SK-N-MC (cell line): ENCODE data around the gene B4GALT1.
A peak's percentile ranks its signal among the peaks of the same experiment; 100 is the strongest.
"Not testable (repeated sequence)": the region's sequence is repeated elsewhere in the genome, so short reads cannot be mapped to it uniquely, and the experiment has no call there.

Source experiments
- DNase-seq: peaks from one replicate; pipeline ENCODE4 v3.0.0-alpha.2; 2011; ENCODE audit warnings: low read depth, low spot score
- H3K27ac ChIP-seq: fragments of 200-600 bp; sonication (generic); 2 replicates; pipeline ENCODE4 v1.5.1; 2016; ENCODE audit warnings: mixed run types
- H3K36me3 ChIP-seq: fragments of 200-600 bp; sonication (generic); 2 replicates; pipeline ENCODE4 v1.6.1; 2017; ENCODE audit warnings: antibody characterized with exemption, low read length, mixed read lengths; ENCODE audit not compliant: insufficient read depth
- H3K4me3 ChIP-seq: fragments of 200-600 bp; sonication (generic); 2 replicates; pipeline ENCODE4 v1.5.1; 2016
- H3K9ac ChIP-seq: fragments of 200-600 bp; sonication (generic); 2 replicates; pipeline ENCODE4 v1.8.0; 2017; ENCODE audit warnings: mixed run types, mixed read lengths; ENCODE audit not compliant: insufficient read length
- H3K9me3 ChIP-seq: fragments of 200-600 bp; sonication (generic); 2 replicates; pipeline ENCODE4 v1.6.1; 2017; ENCODE audit warnings: low read depth, mild to moderate bottlenecking, antibody characterized with exemption, low read length, moderate library complexity, mixed read lengths
- EZH2 ChIP-seq: fragments of 200-600 bp; sonication (generic); IDR thresholded peaks from one replicate; pipeline ENCODE4 v1.6.1; 2017; ENCODE audit warnings: antibody characterized with exemption
- FOXP2 ChIP-seq: optimal IDR thresholded peaks from 2 replicates; pipeline ENCODE3; 2011; ENCODE audit warnings: mild to moderate bottlenecking, moderate library complexity; ENCODE audit not compliant: insufficient read depth; ENCODE audit errors: extremely low read length, control extremely low read depth
- POLR2AphosphoS5 ChIP-seq: IDR thresholded peaks from 2 replicates; pipeline ENCODE4 v1.6.1; 2012; ENCODE audit warnings: mild to moderate bottlenecking, low read depth, low read length, borderline replicate concordance

Gene B4GALT1

DNA sequence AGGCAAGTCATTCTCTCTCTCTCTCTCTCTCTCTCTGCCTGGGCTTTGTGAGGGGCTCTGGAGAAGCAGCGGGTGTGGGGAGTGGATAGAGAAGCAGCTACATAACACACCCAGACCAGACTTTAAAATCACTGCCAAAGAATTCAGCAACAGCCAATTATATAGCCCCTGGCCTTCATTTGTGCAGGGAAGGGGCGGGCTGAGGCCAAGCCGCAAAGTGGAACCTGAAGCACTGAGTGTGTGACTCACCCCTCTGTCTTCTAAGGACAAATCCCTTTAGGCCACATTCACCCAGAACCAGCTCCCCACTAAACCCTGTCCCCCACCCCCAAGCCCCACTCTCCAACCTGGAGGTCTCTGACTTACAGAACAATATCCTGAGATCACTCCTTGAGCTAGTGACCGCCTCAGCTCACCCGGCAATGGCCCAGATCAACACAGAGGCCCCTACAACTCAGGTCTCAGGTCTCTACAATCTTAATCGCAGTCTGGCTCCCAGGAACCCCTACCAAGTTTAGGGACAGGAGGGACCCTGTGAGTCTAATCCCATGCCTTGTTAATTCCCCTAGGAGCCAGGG, 6.0 kb downstream of the B4GALT1 start:
- Histone ChIP-seq H3K4me3 (peak overlapping the region; percentile 70), H3K9ac (peak overlapping the region; percentile 46), H3K9me3 (no peaks in the 10 kb centered on the region), H3K27ac (peak overlapping the region; percentile 92), H3K36me3 (no peaks in the 10 kb centered on the region)
- no peak for DNase-seq
- TF ChIP-seq FOXP2, result no peak
- TF ChIP-seq POLR2AphosphoS5, result no peak
- no peak for TF ChIP-seq EZH2

DNA sequence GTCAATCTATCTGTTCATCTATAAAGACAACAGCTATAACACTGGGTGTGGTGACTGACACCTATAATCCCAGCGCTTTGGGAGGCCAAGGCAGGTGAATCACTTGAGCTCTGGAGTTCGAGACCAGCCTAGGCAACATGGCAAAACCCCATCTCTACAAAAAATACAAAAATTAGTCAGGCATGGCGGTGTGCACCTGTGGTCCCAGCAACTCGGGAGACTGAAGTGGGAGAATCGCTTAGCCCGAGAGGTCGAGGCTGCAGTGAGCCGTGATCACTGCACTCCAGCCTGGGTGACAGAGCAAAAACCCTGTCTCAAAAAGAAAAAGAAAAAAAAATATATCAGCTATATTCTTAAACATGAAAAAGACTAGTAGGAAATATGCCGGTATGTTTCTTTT, 6.7 kb downstream of the B4GALT1 start:
- peak overlapping the region; percentile 92 for H3K27ac ChIP-seq
- peak overlapping the region; percentile 56 for H3K4me3 ChIP-seq

DNA sequence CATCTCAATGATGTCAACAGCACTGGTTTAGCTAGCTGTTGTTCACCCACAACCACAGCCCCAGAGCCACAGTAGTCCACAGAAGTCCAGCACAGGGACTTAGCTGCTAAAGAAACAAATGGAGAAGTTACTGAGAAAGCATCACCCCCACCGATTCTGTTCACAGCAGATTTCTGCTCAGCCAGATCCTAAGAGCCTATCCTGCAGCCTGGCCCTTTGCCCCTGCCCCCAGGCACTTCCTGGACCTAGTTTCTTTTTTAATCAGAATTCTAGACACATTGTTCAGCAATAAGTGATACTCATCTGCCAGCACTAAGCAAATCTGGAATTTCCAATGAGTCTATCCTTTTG, 7.4 kb downstream of the B4GALT1 start:
- Histone ChIP-seq H3K36me3 (no peaks in the 10 kb centered on the region), H3K9me3 (no peaks in the 10 kb centered on the region), H3K9ac (peak overlapping the region; percentile 8), H3K4me3 (peak overlapping the region; percentile 56), H3K27ac (peak overlapping the region; percentile 92)
- no peak for TF ChIP-seq EZH2
- TF ChIP-seq FOXP2, result no peak
- no peak for TF ChIP-seq POLR2AphosphoS5
- DNase-seq, result no peak

More for the DNA sequence above, 6.7 kb downstream of the B4GALT1 start:
- H3K9me3 ChIP-seq, H3K36me3 ChIP-seq, DNase-seq: not testable (repeated sequence)
- peak overlapping the region; percentile 46 for H3K9ac ChIP-seq

DNA sequence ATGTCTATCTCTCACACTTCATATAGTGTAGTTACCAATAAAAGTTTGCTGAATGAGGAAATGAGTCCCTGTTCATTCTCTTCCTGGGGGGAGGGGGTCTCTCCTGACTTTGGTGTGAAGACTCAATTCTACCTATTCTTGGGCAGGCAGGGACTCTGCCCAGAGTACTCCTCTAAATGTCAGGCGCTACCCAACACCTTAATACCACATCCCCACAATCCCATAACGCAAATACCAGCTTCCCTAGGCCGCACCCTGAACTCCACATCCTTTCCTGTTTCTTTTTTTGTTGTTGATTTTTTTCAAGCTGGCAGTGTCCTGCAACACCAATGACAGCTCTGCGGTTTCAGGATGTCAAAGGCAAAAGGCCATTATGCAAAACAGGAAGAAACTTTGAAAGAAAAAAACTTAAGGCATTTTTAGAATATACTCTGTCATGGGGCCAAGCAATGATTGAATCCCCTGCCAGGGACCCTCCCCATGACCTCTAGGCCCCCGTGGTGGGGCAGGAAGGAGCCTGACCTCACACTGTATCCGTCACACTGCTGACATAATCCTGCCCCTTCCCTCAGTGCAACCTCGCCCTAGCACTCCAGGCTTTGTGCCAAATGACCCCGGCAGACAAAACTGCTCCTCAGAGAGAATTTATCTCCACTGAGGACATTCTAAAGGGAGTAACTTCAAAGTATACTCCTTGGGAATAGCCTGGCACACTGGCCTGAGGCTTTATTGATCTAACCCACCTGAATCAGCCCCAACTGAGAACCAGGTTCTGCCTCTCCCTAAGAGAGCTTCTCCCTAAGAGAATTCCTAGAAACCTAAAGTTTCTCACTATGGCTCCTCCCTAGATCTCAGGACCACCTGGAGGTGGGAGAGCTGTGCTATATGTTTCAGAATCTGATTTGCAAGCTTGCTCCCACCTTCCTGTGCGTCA, 8.0 kb downstream of the B4GALT1 start:
- peak overlapping the region; percentile 92 for H3K27ac ChIP-seq
- H3K4me3 ChIP-seq, result peak overlapping the region; percentile 56
- H3K36me3 ChIP-seq, result no peaks in the 10 kb centered on the region
- no peak for DNase-seq
- peak overlapping the region; percentile 8 for H3K9ac ChIP-seq
- no peaks in the 10 kb centered on the region for H3K9me3 ChIP-seq
- TF ChIP-seq EZH2 (no peak), FOXP2 (no peak), POLR2AphosphoS5 (no peak)

DNA sequence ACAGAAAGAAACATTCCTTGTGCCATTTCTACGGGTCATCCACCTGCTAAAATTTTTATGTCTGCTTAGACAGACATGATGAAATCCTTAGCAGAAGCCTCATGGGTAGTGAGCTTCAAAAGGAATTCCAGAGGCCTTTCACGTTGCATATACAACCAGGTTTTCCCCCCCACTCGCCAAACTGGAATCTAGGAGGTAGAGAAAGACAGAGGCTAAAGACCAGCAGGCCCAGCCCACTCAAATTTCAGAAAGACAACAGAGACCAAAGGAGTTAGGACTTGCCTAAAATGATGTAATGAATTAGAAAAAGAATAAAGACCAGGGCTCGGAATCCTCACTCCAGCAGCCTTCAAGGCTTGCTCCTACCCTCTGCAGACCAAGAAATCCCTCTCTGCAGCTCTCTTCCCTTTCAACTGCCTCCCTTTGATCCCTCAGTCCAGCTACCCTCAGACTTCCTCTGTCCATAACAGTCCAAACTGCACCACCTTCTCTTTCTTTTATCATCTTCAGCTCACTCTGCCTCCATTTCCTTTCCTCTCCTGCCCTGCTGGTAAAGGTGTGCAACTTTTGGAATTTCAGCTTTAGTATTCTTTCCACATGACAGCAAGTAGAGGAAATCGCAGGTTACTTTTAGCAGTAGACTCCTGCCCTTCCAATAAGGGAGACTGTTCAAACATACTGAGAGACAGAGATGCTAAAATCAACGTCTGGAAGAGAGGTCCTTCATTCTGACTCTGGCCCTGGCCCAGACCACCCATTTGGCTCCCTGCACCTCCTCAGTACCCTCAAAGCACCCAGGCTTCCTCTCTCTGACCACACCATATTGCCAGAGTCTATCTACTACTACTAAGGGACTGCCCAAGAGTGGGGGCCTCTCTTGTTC, 8.9 kb downstream of the B4GALT1 start:
- DNase-seq, result no peak
- TF ChIP-seq EZH2 (no peak), POLR2AphosphoS5 (no peak), FOXP2 (no peak)
- Histone ChIP-seq H3K36me3 (no peaks in the 10 kb centered on the region), H3K9ac (no peak overlapping the region), H3K4me3 (no peak overlapping the region), H3K27ac (peak overlapping the region; percentile 51), H3K9me3 (no peaks in the 10 kb centered on the region)

DNA sequence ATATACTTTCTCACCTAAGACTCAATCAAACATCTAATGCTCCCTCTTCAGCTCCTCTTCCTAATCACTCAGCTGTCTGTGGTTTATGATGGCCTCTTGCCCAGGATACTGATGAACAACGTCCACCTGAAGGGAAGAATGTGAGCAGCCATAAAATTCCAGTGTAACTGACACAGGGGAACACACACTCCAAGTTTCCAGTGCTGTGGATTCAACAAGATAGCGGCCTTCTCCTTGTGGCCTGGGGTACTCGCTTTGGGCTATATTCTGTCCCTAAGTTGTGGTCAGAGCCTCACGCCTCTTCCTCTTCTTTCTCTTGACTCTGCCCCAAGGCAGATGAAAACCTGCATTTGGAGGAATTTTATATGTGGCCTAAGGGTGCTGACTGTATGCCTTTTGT, 11.7 kb downstream of the B4GALT1 start:
- H3K36me3 ChIP-seq, result no peaks in the 10 kb centered on the region
- DNase-seq, result no peak
- TF ChIP-seq POLR2AphosphoS5 (no peak), EZH2 (no peak), FOXP2 (no peak)

DNA sequence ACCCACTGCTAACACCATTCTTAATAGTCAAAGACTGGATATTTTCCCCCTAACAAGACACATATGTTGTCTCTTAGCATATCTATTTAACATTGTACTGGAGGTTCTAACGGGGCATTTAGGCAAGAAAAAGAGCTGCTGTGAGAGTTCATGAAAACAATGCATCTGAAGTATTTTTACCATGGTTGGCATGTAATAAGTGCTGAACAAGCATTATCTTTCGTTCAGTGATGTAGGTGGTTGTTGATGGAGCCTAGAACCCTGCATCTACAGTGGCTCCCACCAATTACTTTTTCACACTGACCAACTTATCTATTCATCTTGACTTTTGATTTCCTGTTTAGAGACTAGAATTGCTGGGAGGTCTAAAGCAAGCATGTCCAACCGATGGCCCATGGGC, 12.8 kb downstream of the B4GALT1 start:
- Histone ChIP-seq H3K9me3 (no peaks in the 10 kb centered on the region), H3K9ac (no peak overlapping the region), H3K27ac (peak overlapping the region; percentile 82), H3K36me3 (no peaks in the 10 kb centered on the region), H3K4me3 (no peak overlapping the region)
- no peak for DNase-seq
- TF ChIP-seq POLR2AphosphoS5 (no peak), EZH2 (no peak), FOXP2 (no peak)

More for the DNA sequence above, 11.7 kb downstream of the B4GALT1 start:
- Histone ChIP-seq H3K9me3 (no peaks in the 10 kb centered on the region), H3K27ac (peak overlapping the region; percentile 82; the same call in 1 of the 2 replicates), H3K9ac (no peak overlapping the region), H3K4me3 (no peak overlapping the region)

DNA sequence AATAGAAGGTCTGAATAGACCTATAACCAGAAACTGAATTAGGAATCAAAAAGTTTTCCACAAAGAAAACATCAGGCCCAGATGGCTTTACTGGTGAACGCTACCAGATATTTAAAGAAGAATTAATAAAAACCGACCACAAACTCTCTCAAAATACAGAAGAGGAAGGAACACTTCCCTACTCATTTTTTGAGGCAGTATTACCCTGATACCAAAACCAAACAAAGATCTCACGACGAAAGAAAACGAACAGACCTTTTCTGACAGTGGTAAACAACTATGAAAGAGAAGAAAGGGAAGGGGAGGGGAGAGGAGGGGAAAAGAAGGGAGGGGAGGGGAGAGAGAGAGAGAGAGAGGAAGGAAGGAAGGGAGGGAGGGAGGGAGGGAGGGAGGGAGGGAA, 13.5 kb downstream of the B4GALT1 start:
- H3K9ac ChIP-seq, result no peak overlapping the region
- H3K9me3 ChIP-seq, result no peaks in the 10 kb centered on the region
- peak overlapping the region; percentile 59; the same call in 1 of the 2 replicates for H3K27ac ChIP-seq
- 0 out of 2 replicates have a peak overlapping the region, but pooled peaks have one; percentile 24 for H3K4me3 ChIP-seq
- H3K36me3 ChIP-seq, result no peaks in the 10 kb centered on the region
- DNase-seq, result no peak
- TF ChIP-seq EZH2 (no peak), FOXP2 (no peak), POLR2AphosphoS5 (no peak)

DNA sequence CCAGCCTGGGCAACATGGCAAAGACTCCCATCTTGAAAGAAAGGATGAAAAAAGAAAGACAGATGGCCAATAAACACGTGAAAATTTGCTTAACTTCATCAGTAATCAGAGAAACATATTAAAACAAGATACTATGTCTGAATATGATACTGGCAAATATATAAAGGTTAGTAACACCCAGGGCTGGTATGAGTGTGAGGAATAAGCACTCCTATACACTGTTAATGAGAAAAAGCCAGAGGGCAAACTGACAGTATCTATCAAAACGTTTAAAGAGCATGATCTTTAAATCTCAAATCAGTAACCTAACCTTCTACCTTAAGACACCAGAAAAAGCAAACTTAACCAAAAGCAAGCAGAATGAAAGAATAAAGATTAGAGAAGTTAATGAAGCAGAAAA, 14.1 kb downstream of the B4GALT1 start:
- TF ChIP-seq POLR2AphosphoS5, result no peak
- no peak for TF ChIP-seq FOXP2
- TF ChIP-seq EZH2, result no peak
- Histone ChIP-seq H3K9ac (no peak overlapping the region), H3K4me3 (no peak overlapping the region), H3K9me3 (no peaks in the 10 kb centered on the region), H3K27ac (peak overlapping the region; percentile 59), H3K36me3 (no peaks in the 10 kb centered on the region)
- no peak for DNase-seq
